Esophagus muscularis mucosa (tissue), 4 donors: ENCODE results near the gene TRAF3. TPM values are rescaled to one million over a fixed set of nuclear protein-coding genes. Genes with fewer than 3 reads are reported as not detected.
"Not testable (repeated sequence)": the region's sequence is repeated elsewhere in the genome, so short reads cannot be mapped to it uniquely, and the experiment has no call there.

Source experiments
- DNase-seq: peaks from one replicate; pipeline ENCODE4 v3.0.0-alpha.2; 2017; ENCODE audit errors: extremely low spot score
- H3K27ac ChIP-seq, 4 donors: fragments of 200-600 bp; sonication (generic); replicated peaks in 1 of 4; 1 replicate in 3 of 4; 2 replicates in 1 of 4; pipeline ENCODE4 v1.5.1; 2016 to 2019; ENCODE audit warnings: mild to moderate bottlenecking in 1 of 4
- H3K27me3 ChIP-seq, 4 donors: fragments of 200-600 bp; sonication (generic); one replicate each; pipeline versions ENCODE4 v1.5.1 to v1.6.0; 2016 to 2019
- H3K36me3 ChIP-seq, 4 donors: fragments of 200-600 bp; sonication (generic); one replicate each; pipeline ENCODE4 v1.5.1; 2016 to 2019
- H3K4me1 ChIP-seq, 4 donors: fragments of 200-600 bp; sonication (generic); one replicate each; pipeline ENCODE4 v1.5.1; 2016 to 2019
- H3K4me3 ChIP-seq, 4 donors: fragments of 200-600 bp; sonication (generic); 1 replicate in 2 of 4; 2 replicates in 2 of 4; pipeline ENCODE4 v1.5.1; 2016 to 2019; ENCODE audit warnings: mild to moderate bottlenecking in 4 of 4, moderate library complexity in 1 of 4
- H3K9me3 ChIP-seq, 4 donors: fragments of 200-600 bp; sonication (generic); 1 replicate in 3 of 4; 2 replicates in 1 of 4; pipeline ENCODE4 v1.5.1; 2016 to 2019
- EP300 ChIP-seq: sonication (generic); formaldehyde crosslinking; IDR thresholded peaks from one replicate; pipeline ENCODE4 v1.6.1; 2017; ENCODE audit warnings: antibody characterized with exemption
- POLR2A ChIP-seq: fragments of 450-650 bp; IDR thresholded peaks from one replicate; pipeline ENCODE4 v1.6.1; 2017; ENCODE audit warnings: antibody characterized with exemption, moderate library complexity, mild to moderate bottlenecking, low read depth
- POLR2AphosphoS5 ChIP-seq, 2 donors: sonication (generic); formaldehyde crosslinking; IDR thresholded peaks; one replicate each; pipeline ENCODE4 v1.6.1; 2017; ENCODE audit warnings: antibody characterized with exemption in 2 of 2
- WGBS: methylation state at CpG from one replicate; pipeline ENCODE4 v1.1.5; 2018; 5-methylcytosine and 5-hydroxymethylcytosine counted together
- intact Hi-C: fragments of 100-400 bp; cut with DNase I; formaldehyde crosslinking; loops from one replicate; pipeline ENCODE4 v1.15.1; 2023
- total RNA-seq, 4 donors: library from RNA; depleted of rRNA; stranded (reverse); fragments of >200 nt; gene quantifications; one replicate each; pipeline versions ENCODE4 v1.1.0 to v1.2.1, GENCODE V29; 2016
- TF ChIP-seq, protein P1 (sequence below), 3 experiments: fragments of 200-600 bp in 2 of 3; fragments of 450-650 bp in 1 of 3; sonication (generic) in 2 of 3; IDR thresholded peaks; one replicate each; pipeline ENCODE4 v1.5.1; 2017 to 2019; ENCODE audit warnings: antibody characterized with exemption in 3 of 3, mild to moderate bottlenecking in 2 of 3, moderate library complexity in 1 of 3

TRAF3 gene
- total RNA-seq, 4 donors from 2014 or later = 9.6 to 19.1 (median 17.5) TPM

DNA sequence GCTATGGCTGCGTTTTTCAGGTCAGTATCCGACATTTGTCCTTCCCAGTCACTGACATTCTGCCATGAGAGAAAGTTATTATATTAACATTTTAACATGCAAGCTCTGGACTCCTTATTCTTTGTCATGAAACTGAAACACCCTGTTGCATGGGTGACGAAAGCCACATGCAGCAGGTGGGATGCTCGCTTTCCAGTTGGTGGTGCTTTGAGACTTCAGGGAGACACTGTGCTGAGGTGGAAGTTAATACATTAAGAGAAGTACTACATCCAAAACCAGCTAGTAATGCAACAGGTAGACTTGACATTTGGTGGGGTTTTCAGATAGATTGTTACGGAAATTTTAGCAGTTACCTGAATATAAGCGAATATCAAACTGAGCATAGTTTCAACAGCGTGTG is 112.4 kb downstream of the TRAF3 start:
- peaks cover 3 to 57% (median 24%) of the 10 kb centered on the region in 4 donors for H3K36me3 ChIP-seq
- H3K4me3 ChIP-seq = no peak overlapping the region
- peaks cover 0 to 22% (median 16%) of the 10 kb centered on the region in 4 donors for H3K4me1 ChIP-seq
- DNase-seq = no peak
- intact Hi-C loops = no loop called here
- no peak for TF ChIP-seq POLR2A
- TF ChIP-seq EP300 = no peak
- TF ChIP-seq, protein P1, sequence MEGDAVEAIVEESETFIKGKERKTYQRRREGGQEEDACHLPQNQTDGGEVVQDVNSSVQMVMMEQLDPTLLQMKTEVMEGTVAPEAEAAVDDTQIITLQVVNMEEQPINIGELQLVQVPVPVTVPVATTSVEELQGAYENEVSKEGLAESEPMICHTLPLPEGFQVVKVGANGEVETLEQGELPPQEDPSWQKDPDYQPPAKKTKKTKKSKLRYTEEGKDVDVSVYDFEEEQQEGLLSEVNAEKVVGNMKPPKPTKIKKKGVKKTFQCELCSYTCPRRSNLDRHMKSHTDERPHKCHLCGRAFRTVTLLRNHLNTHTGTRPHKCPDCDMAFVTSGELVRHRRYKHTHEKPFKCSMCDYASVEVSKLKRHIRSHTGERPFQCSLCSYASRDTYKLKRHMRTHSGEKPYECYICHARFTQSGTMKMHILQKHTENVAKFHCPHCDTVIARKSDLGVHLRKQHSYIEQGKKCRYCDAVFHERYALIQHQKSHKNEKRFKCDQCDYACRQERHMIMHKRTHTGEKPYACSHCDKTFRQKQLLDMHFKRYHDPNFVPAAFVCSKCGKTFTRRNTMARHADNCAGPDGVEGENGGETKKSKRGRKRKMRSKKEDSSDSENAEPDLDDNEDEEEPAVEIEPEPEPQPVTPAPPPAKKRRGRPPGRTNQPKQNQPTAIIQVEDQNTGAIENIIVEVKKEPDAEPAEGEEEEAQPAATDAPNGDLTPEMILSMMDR (IDR thresholded peaks at IDR 0.05) = no peak
- no peak for TF ChIP-seq POLR2AphosphoS5 (IDR thresholded peaks at IDR 0.05)
- H3K27ac ChIP-seq = no peak overlapping the region
- 98% methylated on average over 7 of the region's 7 CpGs for WGBS
- H3K9me3 ChIP-seq = no peaks in the 10 kb centered on the region
- no peaks in the 10 kb centered on the region for H3K27me3 ChIP-seq

DNA sequence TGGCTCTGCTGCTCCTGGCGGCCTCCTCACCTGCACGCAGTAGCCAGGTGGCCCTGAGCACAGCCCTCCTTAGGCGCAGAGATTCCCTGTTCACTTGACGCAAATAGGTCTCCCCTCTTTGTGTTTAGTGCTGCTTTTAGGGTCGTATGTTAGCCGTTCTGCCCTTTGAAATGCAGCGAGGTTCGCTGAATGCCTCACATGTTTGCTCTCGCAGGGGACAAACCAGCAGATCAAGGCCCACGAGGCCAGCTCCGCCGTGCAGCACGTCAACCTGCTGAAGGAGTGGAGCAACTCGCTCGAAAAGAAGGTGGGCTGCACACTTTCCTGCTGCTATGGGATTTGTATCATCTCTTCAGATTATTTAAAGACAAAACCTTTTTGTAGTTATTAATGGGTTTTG is 113.9 kb downstream of the TRAF3 start:
- H3K4me1 ChIP-seq = peaks cover 0 to 22% (median 16%) of the 10 kb centered on the region in 4 donors
- H3K4me3 ChIP-seq = no peak overlapping the region
- no peak for DNase-seq
- H3K36me3 ChIP-seq = peaks cover 3 to 53% (median 25%) of the 10 kb centered on the region in 4 donors
- no peaks in the 10 kb centered on the region for H3K27me3 ChIP-seq
- TF ChIP-seq POLR2A = no peak
- TF ChIP-seq, protein P1 (IDR thresholded peaks at IDR 0.05) = no peak
- no peak for TF ChIP-seq EP300
- TF ChIP-seq POLR2AphosphoS5 (IDR thresholded peaks at IDR 0.05) = no peak
- 87% methylated on average over 15 of the region's 15 CpGs for WGBS
- intact Hi-C loops = no loop called here
- no peak overlapping the region for H3K27ac ChIP-seq
- no peaks in the 10 kb centered on the region for H3K9me3 ChIP-seq

DNA sequence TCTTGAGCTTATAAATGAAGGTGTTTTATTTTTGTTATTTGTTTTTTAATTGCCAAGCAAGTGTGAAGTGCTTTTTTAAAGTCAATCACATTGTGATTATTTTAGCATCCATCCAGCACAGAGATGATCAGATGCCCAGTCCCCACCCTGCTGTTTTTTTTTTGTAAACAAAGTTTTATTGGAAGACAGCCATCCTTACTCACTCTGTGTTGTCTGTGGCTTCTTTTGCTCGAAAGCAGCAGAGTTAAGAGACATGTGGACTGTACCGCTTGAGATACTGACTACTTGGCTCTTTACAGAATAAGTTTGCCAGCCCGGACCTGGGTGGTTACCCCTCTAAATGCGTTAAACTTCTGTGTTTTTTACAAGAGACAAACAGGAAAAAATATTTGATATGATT is 114.3 kb downstream of the TRAF3 start:
- TF ChIP-seq POLR2AphosphoS5 (IDR thresholded peaks at IDR 0.05) = no peak
- TF ChIP-seq, protein P1 (IDR thresholded peaks at IDR 0.05) = no peak
- no peak for TF ChIP-seq EP300
- no peak for TF ChIP-seq POLR2A
- H3K4me1 ChIP-seq = peaks cover 0 to 22% (median 16%) of the 10 kb centered on the region in 4 donors
- H3K4me3 ChIP-seq = no peak overlapping the region
- DNase-seq = no peak
- H3K36me3 ChIP-seq = peaks cover 3 to 50% (median 23%) of the 10 kb centered on the region in 4 donors
- no peak overlapping the region for H3K27ac ChIP-seq
- no peaks in the 10 kb centered on the region for H3K9me3 ChIP-seq
- 75% methylated on average over 4 of the region's 4 CpGs for WGBS
- intact Hi-C loops = no loop called here
- H3K27me3 ChIP-seq = no peaks in the 10 kb centered on the region

DNA sequence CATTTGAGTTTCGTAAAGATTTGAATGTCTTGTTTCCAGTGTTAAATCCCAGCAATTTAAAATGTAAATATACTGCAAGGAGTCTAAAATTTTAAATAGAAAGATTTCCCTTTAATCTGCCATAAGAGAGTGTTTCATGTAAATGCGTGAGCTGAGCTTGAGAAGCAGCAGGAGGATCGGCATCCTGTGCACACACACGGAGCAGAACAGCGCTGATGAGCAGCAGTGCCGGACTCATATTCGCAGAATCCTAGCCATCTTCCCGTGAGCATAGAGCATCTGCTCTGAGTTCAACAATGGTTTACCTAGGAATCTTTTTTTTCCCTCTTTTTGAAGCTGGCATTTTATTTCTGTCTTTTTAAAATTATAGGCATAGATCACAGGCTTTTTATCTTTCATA is 115.4 kb downstream of the TRAF3 start:
- Histone ChIP-seq H3K4me1 (peaks cover 0 to 22% (median 16%) of the 10 kb centered on the region in 4 donors), H3K36me3 (peaks cover 3 to 43% (median 19%) of the 10 kb centered on the region in 4 donors), H3K9me3 (no peaks in the 10 kb centered on the region), H3K27ac (peak overlapping the region in 3 of 4 donors; percentile 50 to 72 (median 53)), H3K4me3 (no peak overlapping the region), H3K27me3 (no peaks in the 10 kb centered on the region)
- intact Hi-C loops = no loop called here
- DNase-seq = no peak
- WGBS = 93% methylated on average over 8 of the region's 8 CpGs
- TF ChIP-seq POLR2AphosphoS5 (IDR thresholded peaks at IDR 0.05) (no peak), POLR2A (no peak), EP300 (no peak)
- TF ChIP-seq, protein P1 (IDR thresholded peaks at IDR 0.05) = no peak

DNA sequence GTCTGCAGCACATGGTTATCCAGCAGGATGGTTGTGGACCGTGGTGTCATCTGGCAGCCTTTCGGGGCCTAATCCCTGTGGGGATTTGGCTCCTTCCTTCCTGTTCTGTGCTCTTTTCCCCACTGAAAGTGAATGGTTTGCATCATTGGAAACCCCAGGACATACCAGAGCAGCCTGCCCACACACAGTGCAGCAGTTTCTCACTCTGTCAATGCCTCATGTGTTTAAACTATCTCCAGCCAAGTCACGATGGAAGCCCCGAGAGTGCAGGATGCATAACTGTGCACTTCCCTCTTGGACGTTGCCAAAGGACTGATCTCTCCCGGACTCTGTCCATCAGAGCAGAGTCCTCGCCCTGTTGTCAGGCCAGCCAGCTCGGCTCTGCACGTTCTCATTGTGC is 116.2 kb downstream of the TRAF3 start:
- intact Hi-C loops = no loop called here
- no peak for DNase-seq

DNA sequence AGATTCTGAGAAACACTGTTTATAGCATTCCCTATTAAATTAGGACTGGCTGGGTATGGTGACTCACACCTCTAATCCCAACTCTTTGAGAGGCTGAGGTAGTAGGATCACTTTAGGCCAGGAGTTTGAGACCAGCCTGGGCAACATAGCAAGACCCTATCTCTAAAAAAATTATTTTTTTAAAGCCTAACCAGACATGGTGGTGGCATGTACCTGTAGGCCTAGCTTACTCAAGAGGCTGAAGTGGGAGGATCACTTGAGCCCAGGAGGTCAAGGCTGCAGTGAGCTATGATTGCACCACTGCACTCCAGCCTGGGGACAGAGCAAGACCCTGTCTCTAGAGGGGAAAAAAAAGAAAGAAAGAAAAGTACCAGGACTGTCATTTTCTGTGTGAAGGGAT is 119.5 kb downstream of the TRAF3 start:
- H3K27ac ChIP-seq, intact Hi-C loops, H3K4me3 ChIP-seq, DNase-seq, H3K9me3 ChIP-seq, H3K27me3 ChIP-seq: not testable (repeated sequence)
- peaks cover 0 to 44% (median 15%) of the 10 kb centered on the region in 4 donors for H3K36me3 ChIP-seq
- peaks cover 0 to 18% (median 16%) of the 10 kb centered on the region in 4 donors for H3K4me1 ChIP-seq

More for the DNA sequence above, 116.2 kb downstream of the TRAF3 start:
- H3K27ac ChIP-seq = peak overlapping the region; percentile 50 to 72 (median 52)
- no peaks in the 10 kb centered on the region for H3K27me3 ChIP-seq
- WGBS = 24% methylated on average over 9 of the region's 9 CpGs
- H3K4me1 ChIP-seq = peaks cover 0 to 22% (median 16%) of the 10 kb centered on the region in 4 donors
- H3K9me3 ChIP-seq = no peaks in the 10 kb centered on the region
- H3K36me3 ChIP-seq = peaks cover 3 to 43% (median 19%) of the 10 kb centered on the region in 4 donors
- TF ChIP-seq EP300 = no peak
- no peak for TF ChIP-seq POLR2A
- TF ChIP-seq POLR2AphosphoS5 (IDR thresholded peaks at IDR 0.05) = peak; percentile 75 to 94
- H3K4me3 ChIP-seq = no peak overlapping the region
